A549 (cell line): Measurements from ENCODE around the gene RPS27A.

Experiments
- POLR2AphosphoS2 ChIP-seq: conservative IDR thresholded peaks from 2 replicates; pipeline ENCODE4 v1.6.1; 2012; ENCODE audit warnings: low read length, improper control_type of control experiment, inconsistent platforms
- RFX5 ChIP-seq: fragments of 450-650 bp; IDR thresholded peaks from 2 replicates; pipeline ENCODE4 v1.7.1; 2014; ENCODE audit warnings: antibody characterized with exemption, mild to moderate bottlenecking, moderate library complexity
- TF ChIP-seq, protein P1 (sequence below): fragments of >200 bp; sonication (Bioruptor Twin); formaldehyde crosslinking; IDR thresholded peaks from 3 replicates; pipeline ENCODE4 v1.5.1; 2016
- TF ChIP-seq, protein P2 (sequence below): fragments of 200-600 bp; sonication (generic); IDR thresholded peaks from 2 replicates; pipeline ENCODE4 v1.6.1; 2016; ENCODE audit warnings: antibody characterized with exemption, mild to moderate bottlenecking, moderate library complexity
- TF ChIP-seq, protein P3 (sequence below): fragments of 450-650 bp; IDR thresholded peaks from 2 replicates; pipeline ENCODE4 v1.6.1; 2014; ENCODE audit warnings: antibody characterized with exemption

DNA sequence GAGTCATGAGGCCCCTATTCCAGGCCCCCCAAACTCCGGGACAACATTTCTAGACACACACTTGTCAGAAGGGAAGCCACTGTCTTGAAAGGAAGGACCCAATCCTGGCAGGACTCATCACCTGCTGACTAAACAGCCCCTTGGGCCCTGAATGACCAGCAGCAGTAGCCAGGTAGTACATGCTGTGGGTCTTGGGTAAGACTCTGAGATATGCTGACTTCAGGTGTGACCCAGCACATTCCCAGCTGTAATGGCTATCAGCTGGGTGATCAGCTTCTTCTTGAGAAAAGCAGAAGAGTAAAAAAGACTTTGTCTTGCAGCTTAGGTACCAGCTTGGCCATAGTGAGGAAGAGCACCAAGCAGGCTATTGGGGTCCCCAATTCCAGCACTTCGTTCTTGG, 36.0 kb upstream of the RPS27A start:
- TF ChIP-seq, protein P1, sequence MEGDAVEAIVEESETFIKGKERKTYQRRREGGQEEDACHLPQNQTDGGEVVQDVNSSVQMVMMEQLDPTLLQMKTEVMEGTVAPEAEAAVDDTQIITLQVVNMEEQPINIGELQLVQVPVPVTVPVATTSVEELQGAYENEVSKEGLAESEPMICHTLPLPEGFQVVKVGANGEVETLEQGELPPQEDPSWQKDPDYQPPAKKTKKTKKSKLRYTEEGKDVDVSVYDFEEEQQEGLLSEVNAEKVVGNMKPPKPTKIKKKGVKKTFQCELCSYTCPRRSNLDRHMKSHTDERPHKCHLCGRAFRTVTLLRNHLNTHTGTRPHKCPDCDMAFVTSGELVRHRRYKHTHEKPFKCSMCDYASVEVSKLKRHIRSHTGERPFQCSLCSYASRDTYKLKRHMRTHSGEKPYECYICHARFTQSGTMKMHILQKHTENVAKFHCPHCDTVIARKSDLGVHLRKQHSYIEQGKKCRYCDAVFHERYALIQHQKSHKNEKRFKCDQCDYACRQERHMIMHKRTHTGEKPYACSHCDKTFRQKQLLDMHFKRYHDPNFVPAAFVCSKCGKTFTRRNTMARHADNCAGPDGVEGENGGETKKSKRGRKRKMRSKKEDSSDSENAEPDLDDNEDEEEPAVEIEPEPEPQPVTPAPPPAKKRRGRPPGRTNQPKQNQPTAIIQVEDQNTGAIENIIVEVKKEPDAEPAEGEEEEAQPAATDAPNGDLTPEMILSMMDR: no peak
- no peak for TF ChIP-seq POLR2AphosphoS2
- no peak for TF ChIP-seq RFX5
- TF ChIP-seq, protein P2, sequence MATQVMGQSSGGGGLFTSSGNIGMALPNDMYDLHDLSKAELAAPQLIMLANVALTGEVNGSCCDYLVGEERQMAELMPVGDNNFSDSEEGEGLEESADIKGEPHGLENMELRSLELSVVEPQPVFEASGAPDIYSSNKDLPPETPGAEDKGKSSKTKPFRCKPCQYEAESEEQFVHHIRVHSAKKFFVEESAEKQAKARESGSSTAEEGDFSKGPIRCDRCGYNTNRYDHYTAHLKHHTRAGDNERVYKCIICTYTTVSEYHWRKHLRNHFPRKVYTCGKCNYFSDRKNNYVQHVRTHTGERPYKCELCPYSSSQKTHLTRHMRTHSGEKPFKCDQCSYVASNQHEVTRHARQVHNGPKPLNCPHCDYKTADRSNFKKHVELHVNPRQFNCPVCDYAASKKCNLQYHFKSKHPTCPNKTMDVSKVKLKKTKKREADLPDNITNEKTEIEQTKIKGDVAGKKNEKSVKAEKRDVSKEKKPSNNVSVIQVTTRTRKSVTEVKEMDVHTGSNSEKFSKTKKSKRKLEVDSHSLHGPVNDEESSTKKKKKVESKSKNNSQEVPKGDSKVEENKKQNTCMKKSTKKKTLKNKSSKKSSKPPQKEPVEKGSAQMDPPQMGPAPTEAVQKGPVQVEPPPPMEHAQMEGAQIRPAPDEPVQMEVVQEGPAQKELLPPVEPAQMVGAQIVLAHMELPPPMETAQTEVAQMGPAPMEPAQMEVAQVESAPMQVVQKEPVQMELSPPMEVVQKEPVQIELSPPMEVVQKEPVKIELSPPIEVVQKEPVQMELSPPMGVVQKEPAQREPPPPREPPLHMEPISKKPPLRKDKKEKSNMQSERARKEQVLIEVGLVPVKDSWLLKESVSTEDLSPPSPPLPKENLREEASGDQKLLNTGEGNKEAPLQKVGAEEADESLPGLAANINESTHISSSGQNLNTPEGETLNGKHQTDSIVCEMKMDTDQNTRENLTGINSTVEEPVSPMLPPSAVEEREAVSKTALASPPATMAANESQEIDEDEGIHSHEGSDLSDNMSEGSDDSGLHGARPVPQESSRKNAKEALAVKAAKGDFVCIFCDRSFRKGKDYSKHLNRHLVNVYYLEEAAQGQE: no peak
- TF ChIP-seq, protein P3, sequence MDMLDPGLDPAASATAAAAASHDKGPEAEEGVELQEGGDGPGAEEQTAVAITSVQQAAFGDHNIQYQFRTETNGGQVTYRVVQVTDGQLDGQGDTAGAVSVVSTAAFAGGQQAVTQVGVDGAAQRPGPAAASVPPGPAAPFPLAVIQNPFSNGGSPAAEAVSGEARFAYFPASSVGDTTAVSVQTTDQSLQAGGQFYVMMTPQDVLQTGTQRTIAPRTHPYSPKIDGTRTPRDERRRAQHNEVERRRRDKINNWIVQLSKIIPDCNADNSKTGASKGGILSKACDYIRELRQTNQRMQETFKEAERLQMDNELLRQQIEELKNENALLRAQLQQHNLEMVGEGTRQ: no peak
